ENCODE measurements around the gene FAM107B.

GRCh38 chr10:14757394-14757793 lies 17.3 kb downstream of the FAM107B start:
- TF ChIP-seq MAX (IDR thresholded peaks at IDR 0.05) = no peak
- no peak for TF ChIP-seq EGR1 (IDR thresholded peaks at IDR 0.05; ENCODE audit: borderline replicate concordance, low read depth, low read length)
- TF ChIP-seq YY1 (IDR thresholded peaks at IDR 0.05; ENCODE audit: low read depth, low read length) = no peak
- no peak for TF ChIP-seq POLR2A (IDR thresholded peaks at IDR 0.05; ENCODE audit: control extremely low read depth in 1 of 2, low read depth in 2 of 2, low read length in 2 of 2)
- TF ChIP-seq CTCF (IDR thresholded peaks at IDR 0.05; ENCODE audit: control extremely low read depth in 1 of 3, insufficient read depth in 1 of 3, low read depth in 1 of 3, low read length in 3 of 3) = no peak
- no peak for TF ChIP-seq CEBPB (IDR thresholded peaks at IDR 0.05; ENCODE audit: low read depth, low read length)
- TF ChIP-seq ZNF274 (IDR thresholded peaks at IDR 0.05; ENCODE audit: borderline replicate concordance, extremely low read depth, low read length) = no peak
- TF ChIP-seq SP1 (IDR thresholded peaks at IDR 0.05; ENCODE audit: low read depth, low read length) = no peak

All from H1 (cell line).